ENCODE results near the gene CDH24. TPM values are rescaled to one million over a fixed set of nuclear protein-coding genes. Genes with fewer than 3 reads are reported as not detected.

CDH24 gene
- total and polyA plus RNA-seq, 9 of the 15 experiments (the other 6 are each of a cell fraction or from before 2014, with no cell fraction given), result 0.04 to 16.2 (median 4.9) TPM

GRCh38 chr14:23057757-23058653 is 685 bp upstream of the CDH24 start (continued):
- peak; percentile 84 for TF ChIP-seq REST (IDR thresholded peaks at IDR 0.05; ENCODE audit: borderline replicate concordance)
- peak; percentile 64; the same call in 1 of the 2 replicates for TF ChIP-seq REST (CRISPR knock-in tag; IDR thresholded peaks at IDR 0.05; ENCODE audit: low read depth)
- peak; percentile 47; the same call in 1 of the 2 replicates for TF ChIP-seq PHF8 (IDR thresholded peaks at IDR 0.05; ENCODE audit: borderline replicate concordance, low read length)
- TF ChIP-seq PPARD (CRISPR knock-in tag; IDR thresholded peaks at IDR 0.05), result no peak
- 0 out of 2 replicates have a peak, but pooled peaks have one; percentile 15 for TF ChIP-seq NCOA6 (IDR thresholded peaks at IDR 0.05)
- TF ChIP-seq SP1 (CRISPR knock-in tag; IDR thresholded peaks at IDR 0.05), result peak; percentile 47
- peak; percentile 73 for TF ChIP-seq RBBP5 (IDR thresholded peaks at IDR 0.05; ENCODE audit: borderline replicate concordance, insufficient read depth, low read length, poor library complexity, severe bottlenecking)
- no peak for TF ChIP-seq DMBX1 (CRISPR knock-in tag; IDR thresholded peaks at IDR 0.05; ENCODE audit: borderline replicate concordance)
- TF ChIP-seq ZBTB8A (IDR thresholded peaks at IDR 0.05; ENCODE audit: partially characterized antibody), result no peak
- peak; percentile 79; the same call in 1 of the 2 replicates for TF ChIP-seq STAG1 (CRISPR knock-in tag; IDR thresholded peaks at IDR 0.05; ENCODE audit: borderline replicate concordance)
- peak; percentile 48 for TF ChIP-seq CXXC5 (CRISPR knock-in tag; IDR thresholded peaks at IDR 0.05)
- peak; percentile 76 for TF ChIP-seq HDAC2 (IDR thresholded peaks at IDR 0.05)
- TF ChIP-seq ZFX (CRISPR knock-in tag; IDR thresholded peaks at IDR 0.05), result peak; percentile 63
- peak; percentile 79 for TF ChIP-seq FIP1L1 (IDR thresholded peaks at IDR 0.05; ENCODE audit: low read depth, low read length, poor library complexity, severe bottlenecking)
- TF ChIP-seq ZNF174 (CRISPR knock-in tag; IDR thresholded peaks at IDR 0.05), result no peak
- TF ChIP-seq POLR2B (IDR thresholded peaks at IDR 0.05; ENCODE audit: low read depth, partially characterized antibody), result peak; percentile 61
- peak; percentile 86 for TF ChIP-seq POLR2G (IDR thresholded peaks at IDR 0.05; ENCODE audit: low read depth, low read length)
- no peak for TF ChIP-seq ZKSCAN3 (CRISPR knock-in tag; IDR thresholded peaks at IDR 0.05)
- TF ChIP-seq TOE1 (IDR thresholded peaks at IDR 0.05; ENCODE audit: borderline replicate concordance), result peak; percentile 52; the same call in 1 of the 2 replicates
- no peak for TF ChIP-seq TOE1 (CRISPR knock-in tag; IDR thresholded peaks at IDR 0.05; ENCODE audit: borderline replicate concordance, low read depth)
